GM21717 (cell line): ENCODE data around the gene CPNE5.

Source experiments
- ATAC-seq: cut with Tn5 transposase; IDR thresholded peaks from one replicate; pipeline ENCODE4 v1.9.1; 2021; ENCODE audit warnings: mild to moderate bottlenecking, moderate library complexity; ENCODE audit not compliant: unreplicated experiment

CPNE5 gene

DNA sequence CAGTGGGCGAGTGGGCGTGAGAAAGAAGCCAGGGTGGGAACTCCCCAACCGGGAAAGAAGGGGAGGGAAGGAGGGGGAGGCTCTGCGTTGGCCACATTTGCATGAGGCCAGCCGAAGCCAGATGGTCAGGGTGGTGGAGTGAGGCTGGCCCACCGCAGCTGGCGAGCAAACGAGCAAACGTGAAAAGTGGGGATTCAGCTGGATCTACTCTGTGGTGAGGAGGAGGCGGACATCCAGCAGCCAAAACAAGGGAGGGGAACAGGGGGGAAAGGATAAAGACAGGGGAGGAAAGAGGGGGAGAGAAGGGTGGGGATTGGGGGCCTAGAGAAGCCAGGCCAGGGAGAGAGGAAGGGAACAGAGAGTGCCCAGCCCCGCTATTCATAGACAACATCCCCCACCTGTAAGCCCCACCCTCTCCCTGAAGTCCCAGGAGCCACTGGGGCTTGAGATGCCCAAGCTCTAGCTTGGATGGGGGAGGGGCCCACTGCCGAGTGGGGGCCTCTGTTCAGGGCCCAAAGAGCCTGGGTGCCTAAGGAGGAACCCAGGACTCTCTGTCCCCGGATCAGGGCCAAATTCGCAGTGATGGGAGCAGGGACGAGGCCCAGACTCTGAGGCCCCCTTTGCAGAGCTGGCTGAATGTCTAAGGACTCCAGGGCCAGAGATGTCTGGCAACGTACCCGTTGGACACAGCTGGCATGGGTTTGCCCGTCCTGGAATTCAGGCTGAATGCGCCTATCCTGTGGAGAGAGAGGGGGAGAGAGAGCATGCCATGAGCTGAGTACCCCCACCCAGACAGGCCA, 45.1 kb downstream of the CPNE5 start:
- ATAC-seq: no peak

GRCh38 chr6:36793296-36793912, 45.8 kb downstream of the CPNE5 start:
- ATAC-seq: no peak

DNA sequence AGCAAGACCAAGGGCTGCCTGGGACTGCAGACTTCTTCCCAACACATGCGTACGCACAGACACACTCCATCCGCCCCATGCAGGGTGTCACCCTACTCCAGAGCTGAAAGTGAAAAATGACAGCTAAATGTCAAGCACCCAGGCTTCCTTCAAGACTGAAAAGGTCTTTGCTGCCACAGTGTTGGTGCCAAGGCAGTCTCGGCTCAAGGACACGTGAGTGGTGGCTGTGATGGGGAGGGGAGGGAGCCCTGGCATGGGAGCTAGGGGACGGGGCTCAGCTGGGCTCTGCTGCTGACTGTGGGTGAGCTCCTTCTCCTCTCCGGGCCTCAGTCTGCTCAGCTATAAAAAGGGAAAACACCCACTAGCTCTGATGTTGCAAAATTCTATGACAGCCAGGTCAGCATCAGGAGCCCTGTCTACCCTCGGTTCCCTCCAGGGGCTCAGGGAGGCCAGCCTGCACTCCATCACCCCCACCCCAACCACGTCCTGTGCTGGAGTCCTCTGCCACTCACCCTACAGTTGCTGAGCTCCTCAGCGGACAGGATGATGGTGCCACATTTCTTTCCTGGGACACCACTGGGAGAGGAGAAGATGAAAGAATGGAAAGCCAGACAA, 47.6 kb downstream of the CPNE5 start:
- ATAC-seq: no peak

- ATAC-seq: no peak
These were observed 48.2 kb downstream of the CPNE5 start for GRCh38 chr6:36791085-36791484.

- no peak for ATAC-seq
These were observed 50.5 kb downstream of the CPNE5 start for GRCh38 chr6:36788768-36789167.

DNA sequence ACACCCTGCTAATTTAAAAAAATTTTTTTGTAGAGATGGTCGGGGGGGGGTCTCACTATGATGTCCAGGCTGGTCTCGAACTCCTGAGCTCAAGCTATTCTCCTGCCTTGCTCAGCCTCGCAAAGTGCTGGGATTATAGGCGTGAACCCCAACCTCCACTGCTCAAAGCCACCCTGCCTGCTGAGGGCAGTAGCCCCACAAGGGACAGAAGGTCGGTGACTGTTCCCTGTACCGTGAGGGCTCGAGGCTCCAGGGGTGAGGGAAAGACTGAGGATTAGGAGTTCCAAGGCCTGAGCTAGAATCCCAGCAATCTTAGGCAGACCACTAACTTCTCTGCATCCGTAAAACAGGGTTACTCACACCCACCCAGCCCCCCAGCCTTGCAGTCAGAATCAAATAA, 51.1 kb downstream of the CPNE5 start:
- no peak for ATAC-seq

- ATAC-seq: no peak
These were observed 52.0 kb downstream of the CPNE5 start for GRCh38 chr6:36787210-36787609.

DNA sequence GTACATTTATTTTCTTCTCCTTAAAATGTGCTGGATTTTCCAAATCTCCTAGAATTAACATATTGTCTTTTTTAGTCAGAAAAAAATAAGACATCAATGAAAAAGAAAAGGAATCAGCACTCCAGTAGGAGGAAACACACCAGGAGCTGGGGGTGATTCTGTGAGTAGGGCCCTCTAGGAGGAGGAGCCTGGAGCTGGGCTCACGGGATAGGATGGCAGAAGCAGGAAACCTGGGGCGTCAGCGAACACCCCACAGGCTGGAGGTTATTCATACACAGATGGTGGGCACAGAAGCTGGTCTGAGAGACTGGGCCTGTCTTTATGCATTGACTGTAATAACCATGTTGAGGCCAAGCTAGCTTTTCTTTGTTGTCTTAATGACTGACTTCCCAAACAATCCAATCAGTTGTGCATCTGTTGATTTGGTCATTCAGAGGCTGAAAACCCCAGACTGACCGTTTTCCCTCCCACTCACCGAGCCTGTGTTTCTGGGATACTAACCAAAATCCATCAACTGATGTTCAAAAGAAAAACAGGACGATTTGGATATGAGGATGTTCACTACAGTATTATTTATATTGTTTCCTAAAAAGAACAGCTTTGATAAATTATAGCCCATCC, 53.1 kb downstream of the CPNE5 start:
- ATAC-seq: no peak

- no peak for ATAC-seq
These were observed 54.9 kb downstream of the CPNE5 start for GRCh38 chr6:36784376-36784636.

GRCh38 chr6:36783603-36784375, 55.5 kb downstream of the CPNE5 start:
- no peak for ATAC-seq

GRCh38 chr6:36781669-36782068, 57.6 kb downstream of the CPNE5 start:
- peak; percentile 48 for ATAC-seq

GRCh38 chr6:36780442-36781177, 58.6 kb downstream of the CPNE5 start:
- ATAC-seq: no peak

DNA sequence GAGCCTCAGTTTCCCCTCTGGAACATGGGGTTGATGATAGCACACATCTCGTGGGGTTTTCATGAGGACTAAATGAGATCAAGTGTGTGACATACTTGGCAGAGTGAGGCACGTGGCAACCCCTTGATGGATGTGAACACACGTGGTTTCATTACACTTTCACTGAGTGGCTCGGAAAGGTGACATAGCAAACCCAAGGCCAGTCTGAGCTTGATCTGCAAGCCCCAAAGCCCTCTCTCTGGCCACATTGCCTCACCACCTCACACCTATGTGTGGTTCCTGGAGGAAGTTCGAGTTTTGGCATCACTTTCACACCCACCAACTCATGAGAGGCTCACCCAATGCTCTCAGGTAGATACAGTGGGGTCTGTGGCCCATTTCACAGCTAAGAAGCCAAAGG, 60.0 kb downstream of the CPNE5 start:
- no peak for ATAC-seq

- ATAC-seq: no peak
These were observed 61.4 kb downstream of the CPNE5 start for GRCh38 chr6:36777801-36778200.

DNA sequence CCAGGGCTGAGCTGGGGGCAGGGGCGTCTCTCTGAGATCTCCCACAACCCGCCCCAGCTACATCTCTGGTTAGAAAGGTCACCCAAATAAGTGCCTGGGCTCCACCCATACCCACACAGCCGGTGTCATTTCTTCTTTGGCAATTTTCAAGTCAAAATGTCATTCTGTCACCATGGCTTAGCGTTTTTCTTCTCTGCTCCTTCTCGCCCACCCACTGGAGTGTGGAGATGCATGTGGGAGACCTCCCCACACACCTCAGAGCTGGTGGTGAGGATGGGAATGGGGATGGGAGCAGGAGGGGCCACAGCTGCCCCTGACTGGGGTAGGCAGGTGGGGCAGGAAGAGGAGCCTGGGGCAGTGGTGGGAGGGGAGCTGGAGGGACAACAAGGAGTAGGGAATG, 63.1 kb downstream of the CPNE5 start:
- ATAC-seq: no peak

DNA sequence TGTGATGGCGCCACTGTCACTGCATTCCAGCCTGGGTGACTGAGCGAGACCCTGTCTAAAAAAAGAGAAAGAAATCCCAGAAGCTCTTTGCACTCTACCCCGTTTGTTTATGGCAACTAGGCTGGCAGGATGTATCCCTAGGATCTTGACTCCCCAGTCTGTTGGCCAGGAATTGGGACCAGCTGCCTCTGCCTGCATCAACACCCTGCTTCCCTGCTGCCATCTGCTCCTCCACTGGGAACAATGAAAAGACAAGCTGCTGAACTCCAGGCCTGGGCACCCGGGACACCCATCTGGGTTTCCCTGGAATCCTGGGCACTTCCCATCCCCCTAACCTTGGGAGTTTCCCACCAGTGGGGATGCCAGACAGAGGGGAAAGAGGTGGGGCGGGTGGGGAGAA, 64.9 kb downstream of the CPNE5 start:
- no peak for ATAC-seq

- no peak for ATAC-seq
These were observed 66.8 kb downstream of the CPNE5 start for GRCh38 chr6:36772397-36772796.

DNA sequence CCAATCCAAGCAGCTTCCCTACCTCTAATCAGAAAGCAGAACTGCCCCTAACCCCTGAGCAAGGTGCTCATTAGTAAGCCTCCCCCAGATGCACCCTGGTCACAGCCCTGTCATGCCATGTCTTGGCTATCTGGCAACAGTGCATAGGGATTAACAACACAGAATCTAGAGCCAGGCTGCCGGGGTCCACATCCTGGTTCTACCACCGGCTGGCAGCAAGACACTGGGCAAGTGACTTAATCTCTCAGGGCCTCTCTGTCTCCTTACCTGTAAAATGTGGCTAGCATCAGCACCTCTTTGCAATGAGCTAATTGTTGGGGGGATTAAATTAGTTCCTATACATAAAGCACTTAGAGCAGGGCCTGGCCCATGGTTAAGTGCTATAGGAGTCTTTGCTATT, 68.1 kb downstream of the CPNE5 start:
- ATAC-seq: no peak

DNA sequence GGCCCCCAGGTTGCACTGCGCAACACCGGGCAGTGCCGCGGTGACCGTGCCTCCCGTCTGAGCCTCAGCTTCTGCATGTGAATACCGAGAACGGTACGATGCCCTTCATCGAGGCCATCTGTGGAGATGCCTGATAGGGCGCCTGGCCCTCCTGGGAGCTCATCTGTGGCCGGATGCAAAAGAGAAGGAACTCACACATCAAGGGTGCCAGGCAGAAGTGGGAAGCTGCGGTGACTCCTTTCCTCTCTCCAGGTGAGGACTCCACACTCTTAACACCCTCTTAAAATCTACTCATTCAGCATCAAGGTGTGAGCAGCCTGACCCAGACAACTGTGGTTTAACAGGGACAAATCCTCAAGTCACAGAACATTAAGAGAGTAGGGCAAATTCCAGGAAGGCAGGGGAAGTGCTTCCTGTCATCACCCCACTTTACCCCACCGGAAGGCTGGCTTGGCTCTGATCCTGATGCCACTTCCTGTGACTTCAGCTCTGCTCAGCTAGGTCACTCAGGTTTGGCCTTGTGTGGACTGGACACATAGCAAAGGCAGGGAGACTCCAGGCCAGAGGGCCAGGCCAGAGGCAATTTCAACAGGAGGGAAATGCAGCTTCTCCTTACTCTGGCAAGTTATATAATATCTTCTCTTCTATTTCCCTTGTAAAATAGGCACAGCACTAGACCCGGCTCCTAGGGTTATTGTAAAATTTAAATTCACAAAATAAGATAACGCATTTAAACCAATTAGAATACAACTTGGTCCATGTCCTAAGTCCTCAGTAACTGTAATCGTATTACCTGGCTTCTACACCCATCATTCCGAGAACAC, 69.4 kb downstream of the CPNE5 start:
- no peak for ATAC-seq

- ATAC-seq: no peak
These were observed 70.0 kb downstream of the CPNE5 start for GRCh38 chr6:36769183-36769675.
